Coronary artery (tissue), 2 donors: ENCODE data around the gene FAM135A.
"Not testable (repeated sequence)": the region's sequence is repeated elsewhere in the genome, so short reads cannot be mapped to it uniquely, and the experiment has no call there.

Source experiments
- DNase-seq: peaks from one replicate; pipeline ENCODE4 v3.0.0-alpha.2; 2017; ENCODE audit warnings: low spot score
- H3K27ac ChIP-seq, 2 donors: fragments of 200-600 bp; sonication (generic); one replicate each; pipeline ENCODE4 v1.5.1; 2016 to 2019
- H3K4me3 ChIP-seq: fragments of 200-600 bp; sonication (generic); 2 replicates; pipeline ENCODE4 v1.5.1; 2016; ENCODE audit warnings: mild to moderate bottlenecking, moderate library complexity
- TF ChIP-seq, protein P1 (sequence below): fragments of 200-600 bp; sonication (generic); IDR thresholded peaks from one replicate; pipeline ENCODE4 v1.5.1; 2019; ENCODE audit warnings: antibody characterized with exemption

Gene FAM135A

DNA sequence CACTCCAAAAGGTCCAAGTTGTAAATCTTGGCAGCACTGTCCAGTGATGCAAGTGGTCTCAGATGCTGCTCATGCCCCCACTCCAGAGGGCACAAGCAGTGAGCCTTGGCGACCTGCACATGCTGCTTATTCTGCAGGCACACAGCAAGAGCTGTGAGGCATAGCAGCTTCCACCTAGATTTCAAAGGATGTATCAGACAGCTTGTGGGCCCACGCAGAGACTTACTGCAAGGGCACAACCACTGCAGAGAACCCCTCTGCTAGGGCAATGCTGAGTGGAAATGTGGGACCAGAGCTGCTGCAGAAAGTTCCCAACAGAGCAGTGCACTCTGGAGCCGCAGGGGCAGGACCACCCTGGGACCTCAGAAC, 179.8 kb downstream of the FAM135A start:
- no peak overlapping the region for H3K4me3 ChIP-seq
- TF ChIP-seq, protein P1, sequence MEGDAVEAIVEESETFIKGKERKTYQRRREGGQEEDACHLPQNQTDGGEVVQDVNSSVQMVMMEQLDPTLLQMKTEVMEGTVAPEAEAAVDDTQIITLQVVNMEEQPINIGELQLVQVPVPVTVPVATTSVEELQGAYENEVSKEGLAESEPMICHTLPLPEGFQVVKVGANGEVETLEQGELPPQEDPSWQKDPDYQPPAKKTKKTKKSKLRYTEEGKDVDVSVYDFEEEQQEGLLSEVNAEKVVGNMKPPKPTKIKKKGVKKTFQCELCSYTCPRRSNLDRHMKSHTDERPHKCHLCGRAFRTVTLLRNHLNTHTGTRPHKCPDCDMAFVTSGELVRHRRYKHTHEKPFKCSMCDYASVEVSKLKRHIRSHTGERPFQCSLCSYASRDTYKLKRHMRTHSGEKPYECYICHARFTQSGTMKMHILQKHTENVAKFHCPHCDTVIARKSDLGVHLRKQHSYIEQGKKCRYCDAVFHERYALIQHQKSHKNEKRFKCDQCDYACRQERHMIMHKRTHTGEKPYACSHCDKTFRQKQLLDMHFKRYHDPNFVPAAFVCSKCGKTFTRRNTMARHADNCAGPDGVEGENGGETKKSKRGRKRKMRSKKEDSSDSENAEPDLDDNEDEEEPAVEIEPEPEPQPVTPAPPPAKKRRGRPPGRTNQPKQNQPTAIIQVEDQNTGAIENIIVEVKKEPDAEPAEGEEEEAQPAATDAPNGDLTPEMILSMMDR, result no peak
- H3K27ac ChIP-seq, result no peak overlapping the region
- no peak for DNase-seq

DNA sequence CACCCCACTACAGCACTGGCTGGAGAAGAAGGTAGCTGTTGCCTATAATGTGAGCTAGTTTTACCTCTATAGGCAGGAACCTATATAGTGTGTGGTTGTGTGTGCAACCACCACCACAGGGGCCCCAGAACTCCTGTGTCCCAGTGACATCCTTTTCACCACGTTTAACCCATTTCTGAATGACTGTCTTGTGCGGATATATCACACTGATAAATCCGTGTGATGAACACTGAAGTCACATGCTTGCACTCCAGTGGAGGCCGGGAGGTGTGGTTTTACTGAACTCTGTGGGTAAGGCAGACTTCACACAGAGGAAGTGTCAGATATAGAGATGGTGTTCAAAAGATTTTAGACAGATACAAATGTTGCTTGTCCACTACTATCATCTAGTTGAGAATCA, 185.9 kb downstream of the FAM135A start:
- Histone ChIP-seq H3K27ac (no peak overlapping the region), H3K4me3 (no peak overlapping the region)
- DNase-seq, result no peak
- TF ChIP-seq, protein P1, result no peak

DNA sequence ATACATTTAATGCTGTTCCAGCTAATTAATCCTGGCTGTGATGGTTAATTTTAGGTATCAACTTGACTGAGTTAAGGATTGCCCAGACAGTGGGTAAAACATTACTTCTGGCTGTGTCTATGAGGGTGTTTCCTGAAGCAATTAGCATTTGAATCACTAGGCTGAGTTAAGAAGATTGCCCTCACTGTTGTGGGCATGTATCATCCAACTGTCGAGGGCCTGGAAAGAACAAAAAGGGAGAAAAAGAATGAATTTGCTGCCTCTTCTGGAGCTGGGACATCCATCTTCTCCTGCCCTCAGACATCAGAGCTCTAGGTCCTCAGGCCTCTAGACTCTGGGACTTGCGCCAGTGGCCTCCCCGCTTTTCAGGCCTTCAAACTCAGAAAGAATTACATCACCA, 187.7 kb downstream of the FAM135A start:
- H3K27ac ChIP-seq, result no peak overlapping the region
- TF ChIP-seq, protein P1, result no peak
- H3K4me3 ChIP-seq, result no peak overlapping the region
- DNase-seq, result no peak

DNA sequence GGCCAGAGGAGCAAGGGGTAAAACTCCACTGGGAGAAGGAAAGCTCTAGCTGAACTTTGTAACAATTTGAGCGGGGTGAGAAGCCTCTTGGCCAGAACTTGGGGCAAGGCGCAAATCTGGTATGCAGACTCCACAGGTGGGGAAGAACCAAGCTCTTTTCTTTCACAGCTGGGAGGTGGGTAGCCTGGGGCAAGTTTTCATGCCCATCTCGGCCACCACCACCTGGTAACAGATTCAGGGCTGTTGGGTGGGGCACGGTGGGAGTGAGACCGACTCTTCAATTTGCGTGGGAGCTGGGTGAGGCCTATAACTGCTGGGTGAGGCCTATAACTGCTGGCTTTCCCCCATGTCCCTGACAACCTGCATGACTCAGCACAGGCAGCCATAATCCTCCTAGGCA, 190.9 kb downstream of the FAM135A start:
- no peak for DNase-seq
- Histone ChIP-seq H3K4me3 (no peak overlapping the region), H3K27ac (no peak overlapping the region)
- TF ChIP-seq, protein P1, result no peak

DNA sequence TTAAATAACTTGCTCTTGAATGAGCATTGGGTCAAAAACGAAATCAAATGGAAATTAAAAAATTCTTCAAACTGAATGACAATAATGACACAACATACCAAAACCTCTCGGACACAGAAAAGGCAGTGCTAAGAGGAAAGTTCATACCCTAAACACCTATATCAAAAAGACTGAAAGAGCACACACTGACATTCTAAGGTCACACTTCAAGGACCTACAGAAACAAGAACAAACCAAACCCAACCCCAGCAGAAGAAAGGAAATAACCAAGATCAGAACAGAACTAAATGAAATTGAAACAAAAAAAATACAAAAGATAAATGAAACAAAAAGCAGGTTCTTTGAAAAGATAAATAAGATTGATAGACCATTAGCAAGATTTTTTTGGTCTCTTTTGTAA, 194.1 kb downstream of the FAM135A start:
- DNase-seq, H3K27ac ChIP-seq: not testable (repeated sequence)

DNA sequence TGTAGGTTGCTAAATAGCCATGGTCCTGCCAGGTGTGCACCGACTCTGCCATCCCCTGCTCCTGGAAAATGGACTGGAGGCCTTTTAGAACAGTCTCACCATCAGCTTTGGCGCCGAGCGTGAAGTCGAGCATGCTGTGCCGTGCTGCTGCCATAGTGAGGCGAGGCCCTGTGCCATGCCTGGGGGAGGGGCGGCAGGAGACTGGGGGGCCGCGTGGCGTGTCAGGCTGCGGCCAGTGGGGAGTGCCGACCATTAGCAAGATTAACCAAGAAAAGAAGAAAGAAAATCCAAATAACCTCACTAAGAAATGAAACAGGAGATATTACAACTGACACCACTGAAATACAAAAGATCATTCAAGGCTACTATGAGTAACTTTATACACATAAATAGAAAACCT, 195.9 kb downstream of the FAM135A start:
- H3K4me3 ChIP-seq, DNase-seq, H3K27ac ChIP-seq: not testable (repeated sequence)

More for the DNA sequence above, 194.1 kb downstream of the FAM135A start:
- H3K4me3 ChIP-seq, result not testable (repeated sequence)
